K562 (cell line): Measurements from ENCODE around the gene CLSTN1. TPM values are rescaled to one million over a fixed set of nuclear protein-coding genes. Genes with fewer than 3 reads are reported as not detected.

Experiments
- ATAC-seq: fragments of 200-7000 bp; cut with Tn5 transposase; 3 replicates; pipeline ENCODE4 v1.9.1; 2020; ENCODE audit warnings: moderate library complexity
- BruUV-seq: library from RNA; stranded (reverse); fragments of 400-500 nt; replicated peaks from 2 replicates; lab custom pipeline; 2021; lab: Mats Ljungman, UMichigan
- CTCF ChIA-PET: fragments of 300-600 bp; formaldehyde crosslinking; extraction: SDS; loops from one replicate; lab custom pipeline; 2021; ENCODE audit warnings: low intra/inter-chr PET ratio; lab: Yijun Ruan, JAX
- POLR2A ChIA-PET: fragments of 300-600, 350-650 bp; sonication (Branson Sonifier 250); formaldehyde crosslinking; extraction: SDS; loops from one replicate; lab custom pipeline; 2021; ENCODE audit warnings: antibody characterized with exemption, inconsistent platforms; lab: Yijun Ruan, JAX
- DNase-seq, 4 experiments: peaks; one replicate each; pipeline versions ENCODE4 v3.0.0 to v3.0.0-alpha.2; 2011 to 2018; ENCODE audit warnings: low spot score in 3 of 4, mixed read lengths in 3 of 4; ENCODE audit errors: extremely low read depth in 1 of 4
- FAIRE-seq: peaks from 2 replicates; lab custom pipeline; 2011; peaks lifted over from hg19 to GRCh38; lab: Jason Lieb, UNC
- H2AFZ ChIP-seq: 2 replicates; pipeline ENCODE4 v1.6.0; 2011; ENCODE audit warnings: low read depth, low read length, control low read depth, inconsistent platforms
- H3K27ac ChIP-seq: fragments of 200-600 bp; 3 replicates; pipeline ENCODE4 v1.8.0; 2011; ENCODE audit warnings: low read depth, mild to moderate bottlenecking, control low read depth, inconsistent platforms, low read length, moderate library complexity, mixed read lengths; ENCODE audit errors: extremely low read depth
- H3K27me3 ChIP-seq, 2 experiments: fragments of 300-600 bp in 1 of 2; 2 replicates in 1 of 2; 3 replicates in 1 of 2; pipeline versions ENCODE4 v1.6.0 to v1.8.0; 2011; ENCODE audit warnings: inconsistent platforms in 2 of 2, low read length in 2 of 2, mild to moderate bottlenecking in 1 of 2, mixed read lengths in 1 of 2, moderate library complexity in 1 of 2; ENCODE audit not compliant: control insufficient read depth in 2 of 2, insufficient read depth in 2 of 2
- H3K36me3 ChIP-seq: fragments of 300-600 bp; 3 replicates; pipeline ENCODE4 v1.8.0; 2011; ENCODE audit warnings: mild to moderate bottlenecking, low read length, inconsistent platforms; ENCODE audit not compliant: control insufficient read depth, insufficient read depth
- H3K4me1 ChIP-seq, 2 experiments: fragments of 200-600 bp in 1 of 2; replicated peaks in 1 of 2; 2 replicates in 1 of 2; 3 replicates in 1 of 2; pipeline versions ENCODE4 v1.5.1 to v1.8.0; 2011; ENCODE audit warnings: inconsistent platforms in 2 of 2, low read length in 2 of 2, mild to moderate bottlenecking in 1 of 2, mixed read lengths in 1 of 2, moderate library complexity in 1 of 2; ENCODE audit not compliant: control insufficient read depth in 2 of 2, insufficient read depth in 2 of 2
- H3K4me2 ChIP-seq: 2 replicates; pipeline ENCODE4 v1.6.1; 2011; ENCODE audit warnings: low read length, control low read depth, inconsistent platforms, mixed read lengths; ENCODE audit not compliant: insufficient read depth
- H3K4me3 ChIP-seq: fragments of 200-600 bp; sonication (generic), shearing (Covaris generic); 2 replicates; pipeline ENCODE4 v1.5.1; 2016; ENCODE audit warnings: control low read depth, inconsistent platforms
- H3K79me2 ChIP-seq: fragments of 200-600 bp; 3 replicates; pipeline ENCODE4 v1.8.0; 2011; ENCODE audit warnings: low read length, inconsistent platforms; ENCODE audit not compliant: control insufficient read depth, insufficient read depth
- H3K9ac ChIP-seq, 2 experiments: 2 replicates each; pipeline versions ENCODE4 v1.6.0 to v1.6.1; 2011; ENCODE audit warnings: low read depth in 2 of 2, low read length in 2 of 2, control low read depth in 1 of 2, inconsistent platforms in 1 of 2, mild to moderate bottlenecking in 1 of 2, mixed read lengths in 1 of 2; ENCODE audit not compliant: insufficient read depth in 1 of 2
- H3K9me1 ChIP-seq: one replicate; pipeline ENCODE4 v1.6.0; 2011; ENCODE audit warnings: inconsistent platforms, mild to moderate bottlenecking, low read length, moderate library complexity; ENCODE audit not compliant: control insufficient read depth, insufficient read depth
- H3K9me3 ChIP-seq: replicated peaks from 2 replicates; pipeline ENCODE4 v1.5.1; 2011; ENCODE audit warnings: low read depth, low read length, inconsistent platforms; ENCODE audit not compliant: control insufficient read depth, insufficient read depth
- H4K20me1 ChIP-seq: replicated peaks from 2 replicates; pipeline ENCODE4 v1.6.1; 2011; ENCODE audit warnings: low read length, inconsistent platforms, mixed read lengths; ENCODE audit not compliant: control insufficient read depth, insufficient read depth
- FUS ChIP-seq: fragments of 200-400 bp; formaldehyde crosslinking; optimal IDR thresholded peaks from 2 replicates; pipeline ENCODE3; 2017; ENCODE audit warnings: low read depth, low read length
- GATAD2B ChIP-seq: fragments of 450-650 bp; IDR thresholded peaks from 2 replicates; pipeline ENCODE4 v1.6.1; 2017; ENCODE audit warnings: mild to moderate bottlenecking, borderline replicate concordance
- SPI1 ChIP-seq: IDR thresholded peaks from 2 replicates; pipeline ENCODE4 v1.6.1; 2011; ENCODE audit warnings: low read depth, low read length, control low read depth, borderline replicate concordance
- ZFPM2 ChIP-seq: fragments of 250-450 bp; sonication (Bioruptor Pico); IDR thresholded peaks from 2 replicates; pipeline ENCODE4 v1.5.1; 2022; ENCODE audit warnings: mild to moderate bottlenecking
- ZNF263 ChIP-seq: sonication (generic); formaldehyde crosslinking; IDR thresholded peaks from 2 replicates; pipeline ENCODE4 v1.8.0; 2022; ENCODE audit warnings: mild to moderate bottlenecking, missing genetic modification reagents, borderline replicate concordance
- ZNF347 ChIP-seq: fragments of 450-650 bp; formaldehyde crosslinking; IDR thresholded peaks from 2 replicates; pipeline ENCODE4 v1.4.0; 2020; ENCODE audit warnings: low read depth, mild to moderate bottlenecking, moderate library complexity
- WGBS: fragments of 100-300 bp; shearing (Covaris generic); methylation state at CpG from one replicate; pipeline ENCODE4 v1.1.6; 2016; ENCODE audit warnings: low coverage, mixed read lengths; ENCODE audit not compliant: insufficient coverage; ENCODE audit errors: missing lambda C conversion rate; 5-methylcytosine and 5-hydroxymethylcytosine counted together
- in situ Hi-C: fragments of 300-500 bp; cut with MboI; formaldehyde crosslinking; loops from 4 replicates; pipeline ENCODE4 v1.15.0; 2018; ENCODE audit warnings: inconsistent platforms, mixed read lengths
- intact Hi-C: fragments of 100-400 bp; cut with micrococcal nuclease; formaldehyde crosslinking; loops from 2 replicates; pipeline ENCODE4 v1.14.2; 2022
- polyA plus RNA-seq, 8 experiments: library from polyadenylated mRNA; depleted of rRNA in 4 of 8; stranded (reverse) in 5 of 8; unstranded in 3 of 8; fragments of >200 nt; fragmentation: Nextera tagmentation in 2 of 8; fragmentation: Illumina TruSeq in 1 of 8; extraction: Ambion mirVana in 2 of 8; extraction: Trizol in 1 of 8; gene quantifications; 2 replicates each; pipeline versions ENCODE4 v1.2.1 to v1.2.3, GENCODE V29; 2011 to 2014; ENCODE audit warnings: inconsistent platforms in 1 of 8, missing spikeins in 1 of 8
- total RNA-seq, 7 experiments: library from RNA; depleted of rRNA in 6 of 7; stranded (reverse); fragments of >200 nt in 6 of 7; fragmentation: Illumina TruSeq in 2 of 7; extraction: Trizol in 2 of 7; gene quantifications; 2 replicates each; pipeline versions ENCODE4 v1.2.1 to v1.2.3, GENCODE V29; 2011 to 2021; ENCODE audit warnings: low replicate concordance in 1 of 7

Gene CLSTN1
- total and polyA plus RNA-seq, 9 of the 15 experiments (the other 6 are each of a cell fraction or from before 2014, with no cell fraction given): 1.1 to 32.5 (median 13.3) TPM

- TF ChIP-seq GATAD2B: no peak
- peak; percentile 54 for TF ChIP-seq SPI1
- TF ChIP-seq ZFPM2: no peak
These were observed 14.7 kb downstream of the CLSTN1 start (continued) for GRCh38 chr1:9809100-9809510.

- Histone ChIP-seq H3K4me3 (no peak overlapping the region), H4K20me1 (peaks cover 12% of the 10 kb centered on the region; the same call in 1 of the 2 replicates), H3K4me2 (no peak overlapping the region), H3K9me1 (no peaks in the 10 kb centered on the region), H3K27me3 (no peaks in the 10 kb centered on the region), H3K27ac (no peak overlapping the region), H2AFZ (no peak overlapping the region), H3K4me1 (peaks cover 4 to 15% of the 10 kb centered on the region in 2 experiments; a peak in 4 of 5 replicates), H3K36me3 (no peaks in the 10 kb centered on the region)
- BruUV-seq: no TSS peak
- ChIA-PET CTCF (no interaction called here), POLR2A (interaction anchor here (1.0 kb wide), 1 partner anchor 8 kb away, joined by 4 read pairs; no protein-coding TSS in a partner anchor)
- no peak for ATAC-seq
- intact Hi-C loops: no loop called here
- FAIRE-seq: no peak
- no peak for DNase-seq
- TF ChIP-seq FUS: no peak
- TF ChIP-seq ZNF263 (CRISPR knock-in tag): no peak
- no peak for TF ChIP-seq ZNF347 (CRISPR knock-in tag)
- TF ChIP-seq, all 486 proteins: peak for 0
- H3K9me3 ChIP-seq: no peaks in the 10 kb centered on the region
- no peaks in the 10 kb centered on the region for H3K79me2 ChIP-seq
- in situ Hi-C loops: no loop called here
- no peak overlapping the region; a peak in 1 of 4 replicates for H3K9ac ChIP-seq
- whole genome bisulfite sequencing: 55% methylated on average over 8 of the region's 8 CpGs
These were observed 15.3 kb downstream of the CLSTN1 start for GRCh38 chr1:9808459-9808858.
